ENCODE data around the gene GSTM3.

Gene GSTM3

GRCh38 chr1:109776911-109777310 lies 36.1 kb upstream of the GSTM3 start (continued):
- TF ChIP-seq PRDM2 (tag by site-specific recombination; IDR thresholded peaks at IDR 0.05; ENCODE audit: borderline replicate concordance) (no peak), ZBTB6 (tag by site-specific recombination; IDR thresholded peaks at IDR 0.05) (no peak), CTCF (tag by site-specific recombination; IDR thresholded peaks at IDR 0.05) (peak; percentile 86), ZNF2 (tag by site-specific recombination; IDR thresholded peaks at IDR 0.05) (peak; percentile 41; the same call in 1 of the 2 replicates), ZNF529 (tag by site-specific recombination; IDR thresholded peaks at IDR 0.05; ENCODE audit: insufficient replicate concordance) (no peak), ZSCAN4 (tag by site-specific recombination; IDR thresholded peaks at IDR 0.05) (no peak), ZNF423 (tag by site-specific recombination; IDR thresholded peaks at IDR 0.05) (no peak), ZNF629 (tag by site-specific recombination; IDR thresholded peaks at IDR 0.05) (peak; percentile 35), ZNF624 (tag by site-specific recombination; IDR thresholded peaks at IDR 0.05) (no peak), ZBTB48 (tag by site-specific recombination; IDR thresholded peaks at IDR 0.05) (peak; percentile 99), IKZF3 (tag by site-specific recombination; IDR thresholded peaks at IDR 0.05) (peak; percentile 36; the same call in 1 of the 2 replicates), INSM2 (tag by site-specific recombination; IDR thresholded peaks at IDR 0.05) (no peak)

GRCh38 chr1:109776206-109776835 lies 35.5 kb upstream of the GSTM3 start:
- Histone ChIP-seq H3K9me3 (ENCODE audit: control insufficient read depth, insufficient read depth, low read depth, low read length) (no peaks in the 10 kb centered on the region), H3K4me1 (ENCODE audit: control insufficient read depth, insufficient read depth, low read length) (no peaks in the 10 kb centered on the region), H3K4me3 (ENCODE audit: low read depth, low read length) (no peak overlapping the region), H3K36me3 (ENCODE audit: control insufficient read depth in 2 of 2, insufficient read depth in 1 of 2, low read length in 2 of 2) (no peaks in the 10 kb centered on the region), H3K27ac (ENCODE audit: extremely low read depth, low read depth, low read length) (no peak overlapping the region)
- POLR2A ChIA-PET = interaction anchor here (1.0 to 3.2 kb wide), 4 partner anchors 208 to 258 kb away, joined by 5 to 22 read pairs (median 14); partner anchors contain the start of genes AHCYL1, GNAI3 and STRIP1
- CTCF ChIA-PET = interaction anchor here (0.6 to 17.6 kb wide), 32 partner anchors 13 to 610 kb away, joined by 3 to 522 read pairs (median 4); partner anchors contain the start of gene AHCYL1
- TF ChIP-seq SCRT1 (tag by site-specific recombination; IDR thresholded peaks at IDR 0.05; ENCODE audit: borderline replicate concordance) (peak; percentile 77; the same call in 1 of the 2 replicates), ELK4 (IDR thresholded peaks at IDR 0.05; ENCODE audit: borderline replicate concordance, low read depth, low read length) (no peak), PRDM4 (tag by site-specific recombination; IDR thresholded peaks at IDR 0.05) (no peak), ZNF792 (tag by site-specific recombination; IDR thresholded peaks at IDR 0.05) (no peak), ZSCAN18 (tag by site-specific recombination; IDR thresholded peaks at IDR 0.05) (no peak)

All from HEK293 (cell line).